PFSK-1 (cell line): Measurements from ENCODE around the gene CFAP20DC.

Source experiments
- POLR2AphosphoS5 ChIP-seq: IDR thresholded peaks from 2 replicates; pipeline ENCODE4 v1.6.1; 2012; ENCODE audit warnings: low read depth, mild to moderate bottlenecking, control low read depth, low read length, moderate library complexity
- REST ChIP-seq, 2 experiments: IDR thresholded peaks; 2 replicates each; pipeline versions ENCODE4 v1.6.1 to v1.8.0; 2011 to 2012; ENCODE audit warnings: low read depth in 2 of 2, low read length in 2 of 2, control low read depth in 1 of 2, inconsistent platforms in 1 of 2, mild to moderate bottlenecking in 1 of 2, moderate library complexity in 1 of 2; ENCODE audit not compliant: insufficient read depth in 1 of 2
- SIN3A ChIP-seq: IDR thresholded peaks from 2 replicates; pipeline ENCODE4 v1.6.1; 2012; ENCODE audit warnings: mild to moderate bottlenecking, low read length, moderate library complexity, borderline replicate concordance; ENCODE audit not compliant: insufficient read depth
- TAF1 ChIP-seq: IDR thresholded peaks from 2 replicates; pipeline ENCODE4 v1.6.1; 2012; ENCODE audit warnings: low read length, control low read depth, borderline replicate concordance; ENCODE audit not compliant: insufficient read depth

GRCh38 chr3:58899953-58900298, 149.9 kb downstream of the CFAP20DC start:
- no peak for TF ChIP-seq POLR2AphosphoS5
- TF ChIP-seq REST (IDR thresholded peaks at IDR 0.05; ENCODE audit: insufficient read depth in 1 of 2, low read depth in 2 of 2, low read length in 2 of 2) = no peak
- no peak for TF ChIP-seq SIN3A
- TF ChIP-seq TAF1 = no peak
